Fibroblast of lung (primary cell): Measurements from ENCODE around the gene ENOX1. TPM values are rescaled to one million over a fixed set of nuclear protein-coding genes. Genes with fewer than 3 reads are reported as not detected.

Experiments used
- DNase-seq, 2 donors: peaks; one replicate each; pipeline versions ENCODE4 v3.0.0 to v3.0.0-alpha.2; 2010; ENCODE audit warnings: low read depth in 2 of 2
- H2AFZ ChIP-seq: 2 replicates; pipeline ENCODE4 v1.5.1; 2012; ENCODE audit warnings: low read length, control low read depth, inconsistent platforms
- H3K27ac ChIP-seq: 2 replicates; pipeline ENCODE4 v1.5.1; 2011; ENCODE audit warnings: low read length, control low read depth; ENCODE audit not compliant: insufficient read depth
- H3K27me3 ChIP-seq: 2 replicates; pipeline ENCODE4 v1.5.1; 2011; ENCODE audit warnings: mild to moderate bottlenecking, low read length; ENCODE audit not compliant: control insufficient read depth, insufficient read depth
- H3K36me3 ChIP-seq: 2 replicates; pipeline ENCODE4 v1.5.1; 2011; ENCODE audit warnings: low read length; ENCODE audit not compliant: control insufficient read depth, insufficient read depth
- H3K4me1 ChIP-seq: 2 replicates; pipeline ENCODE4 v1.5.1; 2011; ENCODE audit warnings: low read length; ENCODE audit not compliant: control insufficient read depth, insufficient read depth; ENCODE audit errors: extremely low read depth
- H3K4me2 ChIP-seq: 2 replicates; pipeline ENCODE4 v1.5.1; 2011; ENCODE audit warnings: low read length, control low read depth; ENCODE audit not compliant: insufficient read depth; ENCODE audit errors: extremely low read depth
- H3K4me3 ChIP-seq, 4 experiments: fragments of 200-600 bp in 1 of 4; sonication (generic) in 1 of 4; replicated peaks in 1 of 4; 2 replicates each; pipeline ENCODE4 v1.5.1; 2011 to 2016; ENCODE audit warnings: low read length in 4 of 4, low read depth in 3 of 4, mild to moderate bottlenecking in 3 of 4, control low read depth in 2 of 4, inconsistent platforms in 1 of 4, mixed read lengths in 1 of 4; ENCODE audit not compliant: insufficient read depth in 1 of 4; ENCODE audit errors: control extremely low read depth in 1 of 4
- H3K79me2 ChIP-seq: 2 replicates; pipeline ENCODE4 v1.5.1; 2012; ENCODE audit warnings: mild to moderate bottlenecking, low read length, inconsistent platforms; ENCODE audit not compliant: control insufficient read depth, insufficient read depth
- H3K9ac ChIP-seq: 2 replicates; pipeline ENCODE4 v1.5.1; 2011; ENCODE audit warnings: mild to moderate bottlenecking, low read length, control low read depth; ENCODE audit not compliant: insufficient read depth
- H3K9me3 ChIP-seq: 2 replicates; pipeline ENCODE4 v1.5.1; 2012; ENCODE audit warnings: low read depth, low read length; ENCODE audit not compliant: control insufficient read depth, insufficient read depth
- H4K20me1 ChIP-seq: 2 replicates; pipeline ENCODE4 v1.5.1; 2011; ENCODE audit warnings: low read length; ENCODE audit not compliant: control insufficient read depth, insufficient read depth; ENCODE audit errors: extremely low read depth
- EZH2 ChIP-seq: IDR thresholded peaks from 2 replicates; pipeline ENCODE4 v1.5.1; 2012; ENCODE audit warnings: low read length, control low read depth, mild to moderate bottlenecking; ENCODE audit errors: missing control alignments
- polyA plus RNA-seq, 2 donors: library from polyadenylated mRNA; depleted of rRNA in 1 of 2; stranded (reverse) in 1 of 2; unstranded in 1 of 2; fragments of >200 nt; gene quantifications; 2 replicates each; pipeline ENCODE4 v1.2.1, GENCODE V29; 2011 to 2012; ENCODE audit warnings: missing spikeins in 1 of 2
- total RNA-seq: library from RNA; depleted of rRNA; stranded (reverse); fragments of >200 nt; gene quantifications from 2 replicates; pipeline ENCODE4 v1.2.1, GENCODE V29; 2014
- TF ChIP-seq, protein P1 (sequence below), 2 donors: IDR thresholded peaks in 1 of 2; conservative IDR thresholded peaks in 1 of 2; 1 replicate in 1 of 2; 2 replicates in 1 of 2; pipeline ENCODE4 v1.5.1; 2011 to 2012; ENCODE audit warnings: low read length in 2 of 2, control low read depth in 1 of 2, inconsistent platforms in 1 of 2, low read depth in 1 of 2, mild to moderate bottlenecking in 1 of 2

ENOX1 gene
- total and polyA plus RNA-seq, 2 donors (not counting 1 experiment from before 2014, with no cell fraction given), result 3.5 to 7.6 TPM

DNA sequence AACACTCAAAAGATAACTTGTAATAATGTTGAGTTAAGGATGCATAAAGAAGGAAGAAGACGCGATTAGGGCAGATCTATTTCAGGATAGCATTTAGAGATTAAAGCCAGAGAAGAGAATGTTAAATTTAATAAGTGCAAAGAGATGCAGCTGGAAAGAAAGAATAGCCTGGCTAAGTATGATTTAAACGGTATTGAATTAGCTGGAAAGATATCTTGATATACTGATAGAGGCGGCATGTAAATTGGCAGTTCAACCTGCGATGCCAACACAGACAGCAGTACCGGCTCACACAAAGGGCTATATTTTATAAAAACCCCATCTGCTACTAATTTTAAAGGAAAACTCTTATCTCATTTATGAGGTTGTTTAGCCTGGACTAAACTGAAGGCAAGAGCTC lies 121.4 kb downstream of the ENOX1 start:
- H2AFZ ChIP-seq, result peak overlapping the region; percentile 57
- H3K4me3 ChIP-seq, result no peak overlapping the region
- H3K79me2 ChIP-seq, result no peaks in the 10 kb centered on the region
- no peak for DNase-seq
- no peaks in the 10 kb centered on the region for H3K9me3 ChIP-seq
- no peak overlapping the region for H3K9ac ChIP-seq
- peaks cover 7% of the 10 kb centered on the region for H3K4me1 ChIP-seq
- peak overlapping the region; percentile 70 for H3K4me2 ChIP-seq
- TF ChIP-seq, protein P1, sequence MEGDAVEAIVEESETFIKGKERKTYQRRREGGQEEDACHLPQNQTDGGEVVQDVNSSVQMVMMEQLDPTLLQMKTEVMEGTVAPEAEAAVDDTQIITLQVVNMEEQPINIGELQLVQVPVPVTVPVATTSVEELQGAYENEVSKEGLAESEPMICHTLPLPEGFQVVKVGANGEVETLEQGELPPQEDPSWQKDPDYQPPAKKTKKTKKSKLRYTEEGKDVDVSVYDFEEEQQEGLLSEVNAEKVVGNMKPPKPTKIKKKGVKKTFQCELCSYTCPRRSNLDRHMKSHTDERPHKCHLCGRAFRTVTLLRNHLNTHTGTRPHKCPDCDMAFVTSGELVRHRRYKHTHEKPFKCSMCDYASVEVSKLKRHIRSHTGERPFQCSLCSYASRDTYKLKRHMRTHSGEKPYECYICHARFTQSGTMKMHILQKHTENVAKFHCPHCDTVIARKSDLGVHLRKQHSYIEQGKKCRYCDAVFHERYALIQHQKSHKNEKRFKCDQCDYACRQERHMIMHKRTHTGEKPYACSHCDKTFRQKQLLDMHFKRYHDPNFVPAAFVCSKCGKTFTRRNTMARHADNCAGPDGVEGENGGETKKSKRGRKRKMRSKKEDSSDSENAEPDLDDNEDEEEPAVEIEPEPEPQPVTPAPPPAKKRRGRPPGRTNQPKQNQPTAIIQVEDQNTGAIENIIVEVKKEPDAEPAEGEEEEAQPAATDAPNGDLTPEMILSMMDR (conservative IDR thresholded peaks at IDR 0.05 in 1 of 2, IDR thresholded peaks at IDR 0.05 in 1 of 2; ENCODE audit: low read depth in 1 of 2, low read length in 2 of 2), result no peak
- no peak for TF ChIP-seq EZH2
- no peaks in the 10 kb centered on the region for H4K20me1 ChIP-seq
- H3K27ac ChIP-seq, result peak overlapping the region; percentile 74
- no peaks in the 10 kb centered on the region for H3K36me3 ChIP-seq
- H3K27me3 ChIP-seq, result no peaks in the 10 kb centered on the region

DNA sequence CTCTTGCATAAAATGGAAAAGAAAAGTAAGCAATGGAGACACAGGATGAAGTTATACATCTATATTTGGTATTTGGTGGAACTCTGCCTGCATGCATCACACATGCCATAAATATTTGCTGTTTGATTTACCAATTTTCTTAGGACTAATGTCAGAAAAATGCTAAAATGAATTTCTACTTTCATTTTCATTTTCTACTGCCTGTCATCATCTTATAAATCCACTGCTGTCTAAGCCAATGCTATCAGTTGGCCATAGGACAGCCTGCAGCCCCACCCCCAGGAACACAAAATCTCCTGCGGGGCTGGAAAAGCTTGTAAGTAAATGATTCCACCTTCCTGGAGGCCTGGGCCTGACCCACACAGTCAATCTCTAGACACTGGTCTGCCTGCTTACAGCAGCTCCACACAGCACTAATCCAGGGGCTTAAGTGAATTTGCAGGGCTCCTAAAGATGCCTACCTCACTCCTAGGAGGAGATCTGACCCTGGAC lies 122.0 kb downstream of the ENOX1 start:
- Histone ChIP-seq H3K79me2 (no peaks in the 10 kb centered on the region), H4K20me1 (no peaks in the 10 kb centered on the region), H3K9me3 (no peaks in the 10 kb centered on the region), H3K4me2 (peak overlapping the region; percentile 70), H3K4me1 (peaks cover 7% of the 10 kb centered on the region), H2AFZ (peak overlapping the region; percentile 57), H3K27ac (peak overlapping the region; percentile 74), H3K9ac (no peak overlapping the region), H3K27me3 (no peaks in the 10 kb centered on the region), H3K36me3 (no peaks in the 10 kb centered on the region), H3K4me3 (peak overlapping the region in 1 of 4 experiments; percentile 8)
- peak; percentile 63 to 79 for DNase-seq
- TF ChIP-seq, protein P1 (conservative IDR thresholded peaks at IDR 0.05 in 1 of 2, IDR thresholded peaks at IDR 0.05 in 1 of 2; ENCODE audit: low read depth in 1 of 2, low read length in 2 of 2), result no peak
- TF ChIP-seq EZH2, result no peak

DNA sequence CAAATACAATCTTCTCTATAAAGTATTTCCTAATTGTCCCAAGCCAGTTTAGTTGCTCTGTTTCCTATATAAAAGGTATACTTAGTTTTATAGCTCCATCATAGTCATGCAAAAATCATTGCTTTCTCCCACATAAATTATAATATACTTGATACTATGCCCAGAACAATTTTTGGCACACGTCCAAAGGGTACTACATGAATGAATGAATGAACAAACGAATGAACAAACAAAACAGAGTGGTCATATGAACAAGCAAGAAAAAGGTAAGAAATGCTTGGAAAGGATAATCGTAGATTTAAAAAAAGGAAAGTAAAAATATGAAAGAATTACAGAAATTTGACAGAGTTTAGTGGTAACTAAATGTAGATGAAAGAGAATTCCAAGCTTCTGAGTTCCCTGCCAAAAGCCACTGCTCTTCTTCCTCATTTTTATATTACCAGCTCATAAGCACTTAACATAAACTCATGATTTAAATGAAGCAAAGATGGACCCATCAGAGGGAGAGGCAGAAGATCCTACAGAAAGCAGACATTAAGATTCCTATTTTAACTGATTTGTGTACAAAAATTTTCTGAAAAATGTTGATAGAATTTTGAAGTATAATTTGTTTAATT lies 123.2 kb downstream of the ENOX1 start:
- no peaks in the 10 kb centered on the region for H3K36me3 ChIP-seq
- no peak overlapping the region for H2AFZ ChIP-seq
- no peaks in the 10 kb centered on the region for H4K20me1 ChIP-seq
- H3K4me1 ChIP-seq, result peaks cover 7% of the 10 kb centered on the region
- no peak overlapping the region for H3K4me2 ChIP-seq
- H3K27me3 ChIP-seq, result no peaks in the 10 kb centered on the region
- H3K79me2 ChIP-seq, result no peaks in the 10 kb centered on the region
- H3K4me3 ChIP-seq, result no peak overlapping the region
- H3K27ac ChIP-seq, result no peak overlapping the region
- TF ChIP-seq, protein P1 (conservative IDR thresholded peaks at IDR 0.05 in 1 of 2, IDR thresholded peaks at IDR 0.05 in 1 of 2; ENCODE audit: low read depth in 1 of 2, low read length in 2 of 2), result no peak
- no peak for TF ChIP-seq EZH2
- H3K9me3 ChIP-seq, result no peaks in the 10 kb centered on the region
- DNase-seq, result peak; percentile 47 to 57
- no peak overlapping the region for H3K9ac ChIP-seq
